Common myeloid progenitor, CD34-positive (primary cell): ENCODE results near the gene WDR48.

ENCODE experiments used
- CTCF ChIA-PET: fragments of 350-600 bp; sonication (Branson Sonifier 250); formaldehyde crosslinking; loops from one replicate; lab custom pipeline; 2021; ENCODE audit warnings: antibody characterized with exemption; lab: Charles Lee
- POLR2A ChIA-PET: fragments of 350-600 bp; sonication (Branson Sonifier 250); formaldehyde crosslinking; loops from one replicate; lab custom pipeline; 2021; ENCODE audit warnings: antibody characterized with exemption; lab: Charles Lee
- DNase-seq, 3 donors: peaks; one replicate each; pipeline versions ENCODE4 v3.0.0 to v3.0.0-alpha.2; 2013
- H3K27ac ChIP-seq, 2 experiments: 1 replicate in 1 of 2; 2 replicates in 1 of 2; pipeline ENCODE4 v1.7.0; 2013; ENCODE audit warnings: inconsistent platforms in 2 of 2, low read length in 2 of 2, mild to moderate bottlenecking in 2 of 2, low read depth in 1 of 2, moderate library complexity in 1 of 2; ENCODE audit not compliant: severe bottlenecking in 2 of 2, insufficient read depth in 1 of 2, poor library complexity in 1 of 2
- H3K27me3 ChIP-seq, 5 experiments: replicated peaks in 2 of 5; 1 replicate in 3 of 5; 2 replicates in 2 of 5; pipeline versions ENCODE4 v1.6.1 to v1.7.0; 2013; ENCODE audit warnings: low read length in 4 of 5, mild to moderate bottlenecking in 2 of 5, moderate library complexity in 2 of 5, inconsistent platforms in 1 of 5; ENCODE audit not compliant: insufficient read depth in 5 of 5, control insufficient read depth in 4 of 5
- H3K36me3 ChIP-seq, 4 experiments: 1 replicate in 2 of 4; 2 replicates in 2 of 4; pipeline versions ENCODE4 v1.6.1 to v1.7.0; 2013; ENCODE audit warnings: low read length in 3 of 4, control low read depth in 1 of 4, mild to moderate bottlenecking in 1 of 4; ENCODE audit not compliant: control insufficient read depth in 4 of 4, insufficient read depth in 4 of 4
- H3K4me1 ChIP-seq, 4 experiments: 1 replicate in 3 of 4; 2 replicates in 1 of 4; pipeline versions ENCODE4 v1.6.1 to v1.7.1; 2013; ENCODE audit warnings: low read length in 3 of 4, mild to moderate bottlenecking in 3 of 4, control low read depth in 1 of 4, inconsistent platforms in 1 of 4, moderate library complexity in 1 of 4; ENCODE audit not compliant: control insufficient read depth in 4 of 4, insufficient read depth in 4 of 4; ENCODE audit errors: control extremely low read depth in 1 of 4
- H3K4me3 ChIP-seq, 7 experiments: 1 replicate in 4 of 7; 2 replicates in 3 of 7; pipeline versions ENCODE4 v1.5.1 to v1.7.0; 2013; ENCODE audit warnings: mild to moderate bottlenecking in 7 of 7, low read length in 6 of 7, moderate library complexity in 6 of 7, inconsistent platforms in 2 of 7, low read depth in 2 of 7, control low read depth in 1 of 7; ENCODE audit not compliant: insufficient read depth in 4 of 7, control insufficient read depth in 1 of 7; ENCODE audit errors: extremely low read depth in 1 of 7
- H3K9me3 ChIP-seq, 5 experiments: 1 replicate in 4 of 5; 2 replicates in 1 of 5; pipeline versions ENCODE4 v1.6.1 to v1.7.1; 2013; ENCODE audit warnings: low read length in 4 of 5, mild to moderate bottlenecking in 2 of 5, inconsistent platforms in 1 of 5, low read depth in 1 of 5, moderate library complexity in 1 of 5; ENCODE audit not compliant: control insufficient read depth in 4 of 5, insufficient read depth in 2 of 5; ENCODE audit errors: control extremely low read depth in 1 of 5
- WGBS: methylation state at CpG from one replicate; pipeline ENCODE4 v1.1.5; 2013; ENCODE audit not compliant: insufficient coverage; 5-methylcytosine and 5-hydroxymethylcytosine counted together

WDR48 gene

GRCh38 chr3:39115870-39116269, 64.1 kb downstream of the WDR48 start:
- H3K9me3 ChIP-seq = no peaks in the 10 kb centered on the region
- 93% methylated on average over 3 of the region's 3 CpGs for WGBS
- no peak overlapping the region for H3K4me3 ChIP-seq
- POLR2A ChIA-PET = interaction anchor here (0.6 to 0.7 kb wide), 2 partner anchors 36 to 1213 kb away, joined by 4 to 7 read pairs; no protein-coding TSS in a partner anchor
- H3K27me3 ChIP-seq = no peaks in the 10 kb centered on the region
- CTCF ChIA-PET = interaction anchor here (0.8 to 1.2 kb wide), 3 partner anchors 16 to 173 kb away, joined by 3 to 4 read pairs (median 3); no protein-coding TSS in a partner anchor
- no peaks in the 10 kb centered on the region for H3K36me3 ChIP-seq
- no peak overlapping the region for H3K27ac ChIP-seq
- H3K4me1 ChIP-seq = peaks cover 0 to 6% (median 2%) of the 10 kb centered on the region in 4 experiments
- DNase-seq = no peak

GRCh38 chr3:39118079-39118478, 66.3 kb downstream of the WDR48 start:
- ChIA-PET POLR2A (interaction anchor here (1.0 to 1.4 kb wide), 2 partner anchors 14 kb away, joined by 3 to 4 read pairs; no protein-coding TSS in a partner anchor), CTCF (interaction anchor here (1.0 to 6.5 kb wide), 10 partner anchors 10 to 72 kb away, joined by 3 to 33 read pairs (median 4); partner anchors contain the start of genes GORASP1 and TTC21A)
- 88% methylated on average over 1 of the region's 3 CpGs for WGBS
- H3K36me3 ChIP-seq = no peaks in the 10 kb centered on the region
- H3K9me3 ChIP-seq = no peaks in the 10 kb centered on the region
- H3K27ac ChIP-seq = no peak overlapping the region
- H3K27me3 ChIP-seq = no peaks in the 10 kb centered on the region
- H3K4me3 ChIP-seq = no peak overlapping the region
- peaks cover 0 to 14% (median 5%) of the 10 kb centered on the region in 4 experiments for H3K4me1 ChIP-seq
- peak in 2 of 3 donors; percentile 51 to 62 for DNase-seq

- H3K4me1 ChIP-seq = peaks cover 0 to 14% (median 5%) of the 10 kb centered on the region in 4 experiments
- no peaks in the 10 kb centered on the region for H3K27me3 ChIP-seq
- H3K36me3 ChIP-seq = no peaks in the 10 kb centered on the region
- POLR2A ChIA-PET = no interaction called here
- CTCF ChIA-PET = interaction anchor here (0.6 to 6.5 kb wide), 8 partner anchors 9 to 173 kb away, joined by 3 to 33 read pairs (median 4); partner anchors contain the start of genes GORASP1 and TTC21A
- no peak for DNase-seq
- no peak overlapping the region for H3K4me3 ChIP-seq
- H3K9me3 ChIP-seq = no peaks in the 10 kb centered on the region
- no peak overlapping the region for H3K27ac ChIP-seq
- 92% methylated on average over 2 of the region's 5 CpGs for WGBS
Measured at GRCh38 chr3:39118931-39119660, 67.3 kb downstream of the WDR48 start.

- no CpG with 5 or more reads among the region's 2 CpGs for WGBS
- CTCF ChIA-PET = interaction anchor here (2.7 to 6.5 kb wide), 2 partner anchors 12 to 14 kb away, joined by 9 to 33 read pairs; partner anchors contain the start of genes GORASP1 and TTC21A
- H3K9me3 ChIP-seq = no peaks in the 10 kb centered on the region
- H3K4me1 ChIP-seq = peaks cover 0 to 18% (median 10%) of the 10 kb centered on the region in 4 experiments
- no peak overlapping the region for H3K27ac ChIP-seq
- POLR2A ChIA-PET = no interaction called here
- DNase-seq = peak in 2 of 3 donors; percentile 45 to 54
- H3K4me3 ChIP-seq = no peak overlapping the region
- H3K36me3 ChIP-seq = no peaks in the 10 kb centered on the region
- no peaks in the 10 kb centered on the region for H3K27me3 ChIP-seq
Measured at GRCh38 chr3:39121621-39122020, 69.8 kb downstream of the WDR48 start.

- no peak for DNase-seq
- ChIA-PET CTCF (interaction anchor here (2.7 to 6.5 kb wide), 2 partner anchors 11 to 15 kb away, joined by 9 to 33 read pairs; partner anchors contain the start of genes GORASP1 and TTC21A), POLR2A (no interaction called here)
- no peak overlapping the region for H3K4me3 ChIP-seq
- H3K27ac ChIP-seq = no peak overlapping the region
- 83% methylated on average over 1 of the region's 1 CpG for WGBS
- H3K4me1 ChIP-seq = peaks cover 2 to 30% (median 22%) of the 10 kb centered on the region in 4 experiments
- H3K9me3 ChIP-seq = no peaks in the 10 kb centered on the region
- H3K27me3 ChIP-seq = no peaks in the 10 kb centered on the region
- H3K36me3 ChIP-seq = no peaks in the 10 kb centered on the region
Measured at GRCh38 chr3:39122813-39123212, 71.0 kb downstream of the WDR48 start.

GRCh38 chr3:39124876-39125840, 73.3 kb downstream of the WDR48 start:
- H3K27ac ChIP-seq = no peak overlapping the region
- H3K9me3 ChIP-seq = no peaks in the 10 kb centered on the region
- no peaks in the 10 kb centered on the region for H3K27me3 ChIP-seq
- H3K4me3 ChIP-seq = no peak overlapping the region
- no peaks in the 10 kb centered on the region for H3K36me3 ChIP-seq
- no peak for DNase-seq
- ChIA-PET POLR2A (interaction anchor here (1.1 kb wide), 1 partner anchor 18 kb away, joined by 3 read pairs; the partner anchor contains the start of genes GORASP1 and TTC21A), CTCF (interaction anchor here (1.0 to 11.3 kb wide), 15 partner anchors 9 to 164 kb away, joined by 3 to 122 read pairs (median 8); partner anchors contain the start of genes GORASP1 and TTC21A)
- peaks cover 9 to 37% (median 37%) of the 10 kb centered on the region in 4 experiments for H3K4me1 ChIP-seq
- 96% methylated on average over 3 of the region's 5 CpGs for WGBS
